ENCODE measurements around the gene NEB.
"Not testable (repeated sequence)": the region's sequence is repeated elsewhere in the genome, so short reads cannot be mapped to it uniquely, and the experiment has no call there.

Gene NEB

GRCh38 chr2:151557883-151558282, 176.4 kb downstream of the NEB start:
- DNase-seq: not testable (repeated sequence)

- no peak for DNase-seq
Observed at GRCh38 chr2:151556121-151556520, 178.2 kb downstream of the NEB start.

- DNase-seq: no peak
Observed at GRCh38 chr2:151552287-151552686, 182.0 kb downstream of the NEB start.

- no peak for DNase-seq
Observed at GRCh38 chr2:151551556-151551955, 182.7 kb downstream of the NEB start.

GRCh38 chr2:151549191-151549590, 185.1 kb downstream of the NEB start:
- DNase-seq: peak in 4 of 56 donors; percentile 2 to 23 (median 4)

GRCh38 chr2:151544449-151544848, 189.8 kb downstream of the NEB start:
- DNase-seq: peak in 2 of 56 donors; percentile 1 to 30

- no peak for DNase-seq
Observed at GRCh38 chr2:151543876-151544275, 190.4 kb downstream of the NEB start.

GRCh38 chr2:151534001-151534400, 200.3 kb downstream of the NEB start:
- DNase-seq: no peak

- no peak for DNase-seq
Observed at GRCh38 chr2:151533127-151533526, 201.1 kb downstream of the NEB start.

GRCh38 chr2:151526572-151527090, 207.6 kb downstream of the NEB start:
- DNase-seq: no peak

- DNase-seq: no peak
Observed at GRCh38 chr2:151525821-151526373, 208.4 kb downstream of the NEB start.

GRCh38 chr2:151523850-151524249, 210.4 kb downstream of the NEB start:
- DNase-seq: no peak

- no peak for DNase-seq
Observed at GRCh38 chr2:151522556-151522955, 211.7 kb downstream of the NEB start.

- DNase-seq: no peak
Observed at GRCh38 chr2:151520976-151521375, 213.3 kb downstream of the NEB start.

GRCh38 chr2:151518802-151519201, 215.5 kb downstream of the NEB start:
- no peak for DNase-seq

- no peak for DNase-seq
Observed at GRCh38 chr2:151508519-151508918, 225.8 kb downstream of the NEB start.

- DNase-seq: no peak
Observed at GRCh38 chr2:151506170-151506569, 228.1 kb downstream of the NEB start.

GRCh38 chr2:151498178-151498577, 236.1 kb downstream of the NEB start:
- no peak for DNase-seq

GRCh38 chr2:151491496-151491895, 242.8 kb downstream of the NEB start:
- no peak for DNase-seq

- DNase-seq: no peak
Observed at GRCh38 chr2:151490276-151490675, 244.0 kb downstream of the NEB start.

GRCh38 chr2:151486053-151486452, 248.2 kb downstream of the NEB start:
- no peak for DNase-seq

- DNase-seq: no peak
Observed at GRCh38 chr2:151484100-151484499, 250.2 kb downstream of the NEB start.

- no peak for DNase-seq
Observed at GRCh38 chr2:151483546-151483945, 250.7 kb downstream of the NEB start.

- no peak for DNase-seq
Observed at GRCh38 chr2:151482171-151482725, 252.0 kb downstream of the NEB start.

Data from amygdala (tissue), 56 donors.